H1 (cell line): ENCODE results near the gene LRRC74B.

ENCODE experiments used
- CBX5 ChIP-seq: fragments of 300-800, 300-1000 bp; sonication (generic); IDR thresholded peaks from 2 replicates; pipeline ENCODE4 v1.7.1; 2016; ENCODE audit warnings: antibody characterized with exemption, low read length, low read depth
- CEBPB ChIP-seq: IDR thresholded peaks from 2 replicates; pipeline ENCODE4 v1.6.1; 2012; ENCODE audit warnings: low read depth, low read length
- CTCF ChIP-seq, 3 experiments: IDR thresholded peaks; 1 replicate in 2 of 3; 2 replicates in 1 of 3; pipeline versions ENCODE4 v1.5.1 to v1.6.1; 2011; ENCODE audit warnings: low read length in 3 of 3, mild to moderate bottlenecking in 3 of 3, inconsistent platforms in 2 of 3, low read depth in 1 of 3, moderate library complexity in 1 of 3; ENCODE audit not compliant: insufficient read depth in 1 of 3; ENCODE audit errors: control extremely low read depth in 1 of 3
- POLR2AphosphoS5 ChIP-seq: IDR thresholded peaks from 2 replicates; pipeline ENCODE4 v1.6.1; 2011; ENCODE audit warnings: low read depth, low read length
- SIN3A ChIP-seq, 2 experiments: IDR thresholded peaks in 1 of 2; conservative IDR thresholded peaks in 1 of 2; 2 replicates each; pipeline ENCODE4 v1.6.1; 2011 to 2012; ENCODE audit warnings: low read length in 2 of 2, improper control_type of control experiment in 1 of 2, low read depth in 1 of 2, mild to moderate bottlenecking in 1 of 2
- SP1 ChIP-seq: IDR thresholded peaks from 2 replicates; pipeline ENCODE4 v1.6.1; 2011; ENCODE audit warnings: low read depth, low read length
- SP2 ChIP-seq: IDR thresholded peaks from 2 replicates; pipeline ENCODE4 v1.6.1; 2012; ENCODE audit warnings: mild to moderate bottlenecking, low read length, inconsistent platforms
- SUZ12 ChIP-seq: fragments of 200-600 bp; sonication (generic); IDR thresholded peaks from 2 replicates; pipeline ENCODE4 v1.6.1; 2012; ENCODE audit warnings: mild to moderate bottlenecking, inconsistent platforms, low read length, moderate library complexity, mixed read lengths
- TAF1 ChIP-seq: IDR thresholded peaks from 2 replicates; pipeline ENCODE4 v1.6.1; 2011; ENCODE audit warnings: mild to moderate bottlenecking, low read depth, low read length
- ZNF274 ChIP-seq: IDR thresholded peaks from 2 replicates; pipeline ENCODE4 v1.7.0; 2012; ENCODE audit warnings: low read length, borderline replicate concordance; ENCODE audit errors: extremely low read depth

GRCh38 chr22:21070690-21071615 is 25.2 kb downstream of the LRRC74B start:
- TF ChIP-seq POLR2AphosphoS5 (no peak), SUZ12 (no peak), ZNF274 (no peak), CEBPB (no peak), CBX5 (no peak), SIN3A (conservative IDR thresholded peaks at IDR 0.05 in 1 of 2, IDR thresholded peaks at IDR 0.05 in 1 of 2; ENCODE audit: low read depth in 1 of 2, low read length in 2 of 2) (no peak), CTCF (IDR thresholded peaks at IDR 0.05; ENCODE audit: control extremely low read depth in 1 of 3, insufficient read depth in 1 of 3, low read depth in 1 of 3, low read length in 3 of 3) (no peak), TAF1 (no peak), SP1 (no peak), SP2 (no peak)
